ENCODE results near the gene EXOG.

Gene EXOG

DNA sequence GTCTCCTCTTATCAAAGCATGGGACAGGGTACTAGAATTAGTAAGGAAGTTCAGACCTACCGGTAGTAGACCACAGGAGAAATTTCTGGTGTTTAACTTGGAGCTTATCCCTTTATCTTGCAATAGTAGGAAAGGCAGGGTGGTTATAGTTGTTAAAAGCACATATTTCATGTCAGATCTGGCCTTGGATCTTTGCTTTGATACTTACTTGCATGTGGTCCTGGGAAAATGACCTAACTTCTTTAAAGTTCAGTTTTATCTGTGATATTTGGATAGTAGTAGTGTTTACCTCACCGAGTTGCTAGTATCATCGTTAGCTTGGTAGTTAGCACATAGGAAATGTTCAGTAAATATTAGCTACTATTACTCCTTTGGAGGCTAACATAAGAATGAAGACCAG is 15.4 kb downstream of the EXOG start:
- DNase-seq: no peak

DNA sequence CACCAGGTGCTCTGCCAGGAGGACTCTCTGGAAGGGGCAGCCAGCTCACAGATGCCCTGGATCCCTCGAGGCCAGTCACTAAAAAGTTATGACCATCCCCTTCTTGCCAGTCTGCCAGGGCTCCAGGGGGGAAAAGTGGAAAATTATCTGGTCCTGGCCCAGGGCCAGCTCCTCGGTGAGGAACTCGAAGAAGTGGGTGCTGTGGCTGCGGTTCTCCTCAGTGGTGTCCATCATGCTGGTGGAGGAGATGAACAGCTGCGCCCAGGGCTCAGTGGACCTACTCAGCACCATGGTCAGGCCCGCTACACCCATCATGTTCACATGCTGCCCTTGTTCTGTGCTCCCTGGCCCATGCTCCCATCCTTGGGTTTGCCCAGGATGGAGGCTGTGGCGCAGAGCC is 19.2 kb downstream of the EXOG start:
- DNase-seq: no peak

DNA sequence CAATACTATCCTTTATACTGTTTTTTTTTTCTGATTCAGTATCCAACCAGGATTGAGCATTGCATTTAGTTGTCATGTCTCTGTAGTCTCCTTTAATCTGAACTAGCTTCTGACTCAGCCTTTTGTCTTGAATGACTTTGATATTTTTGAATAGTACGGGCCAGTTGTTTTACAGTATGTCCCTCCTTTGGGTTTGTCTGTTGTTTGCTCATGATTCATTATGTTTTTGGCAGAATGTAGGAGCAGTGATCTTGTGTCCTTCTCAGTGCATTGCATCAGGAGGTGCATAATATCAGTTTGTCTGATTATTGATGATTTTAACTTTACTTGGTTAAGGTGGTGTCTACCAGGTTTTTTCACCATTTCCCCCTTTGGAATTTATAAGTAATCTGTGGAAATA is 20.5 kb downstream of the EXOG start:
- no peak for DNase-seq

DNA sequence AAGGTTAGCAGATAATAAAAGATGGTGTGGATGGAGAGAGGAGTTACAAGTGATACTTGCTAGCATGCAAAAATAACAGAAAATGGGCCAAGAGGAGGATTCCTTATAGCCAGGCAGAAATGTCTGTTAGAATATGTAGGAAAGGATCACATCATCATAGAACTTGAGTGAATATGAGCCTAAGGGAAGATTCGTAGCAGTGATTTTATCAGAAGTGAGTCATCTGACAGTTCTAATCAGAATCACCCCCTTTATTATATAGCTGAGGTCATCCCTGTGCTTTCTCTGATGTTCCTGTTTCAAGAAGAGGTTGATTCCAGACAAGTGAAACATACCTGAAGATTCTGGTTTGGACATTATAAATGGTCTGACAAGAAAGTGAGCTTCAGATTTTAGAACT is 22.9 kb downstream of the EXOG start:
- peak; percentile 39 for DNase-seq

DNA sequence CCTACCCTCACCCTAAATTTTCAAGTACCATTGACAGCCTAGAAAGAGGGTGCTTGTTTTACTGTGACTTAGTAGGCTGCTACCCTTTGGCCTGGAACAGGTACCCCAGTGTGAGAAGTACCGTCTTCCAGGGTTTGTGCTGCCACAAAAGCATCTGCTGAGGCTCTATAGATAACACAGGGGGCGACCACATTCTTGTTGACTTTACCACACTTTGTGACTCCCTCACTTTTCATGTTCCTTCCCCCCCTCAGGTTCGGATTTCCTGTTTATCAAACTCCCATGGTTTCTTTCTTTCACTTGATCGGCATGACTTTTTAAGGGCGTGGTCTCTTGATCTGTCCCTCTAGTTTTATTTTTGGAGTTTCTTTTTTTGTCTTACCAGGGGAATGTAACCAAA is 23.5 kb downstream of the EXOG start:
- DNase-seq: no peak

DNA sequence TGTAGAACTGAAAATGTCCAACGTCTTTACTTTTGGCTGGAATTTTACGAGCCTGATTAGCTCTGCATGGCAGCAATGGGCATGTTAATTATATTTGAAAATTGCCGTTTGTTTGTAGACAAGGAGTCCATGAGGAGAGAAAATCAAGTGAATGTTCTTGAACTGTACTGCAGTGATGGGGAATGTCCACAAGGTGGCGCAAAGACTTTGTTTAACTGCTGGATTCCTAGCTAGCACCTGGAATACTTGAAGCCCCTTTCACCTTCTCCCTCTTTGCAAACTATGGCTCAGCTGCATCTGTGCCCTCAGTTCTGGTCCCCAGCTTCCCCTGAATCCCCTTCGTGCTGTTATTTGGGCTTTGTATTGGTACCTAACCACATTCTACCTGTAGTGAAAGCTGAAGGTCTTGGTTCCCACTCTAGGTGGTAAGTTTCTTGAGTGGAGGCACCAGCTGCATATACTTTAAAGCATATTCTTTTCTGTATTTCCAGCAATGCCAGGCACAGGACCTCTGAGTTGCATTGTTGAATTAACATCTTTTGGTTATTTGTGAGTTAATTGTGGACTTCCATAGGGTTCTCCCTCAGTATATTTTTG is 25.3 kb downstream of the EXOG start:
- peak; percentile 91 for DNase-seq

DNA sequence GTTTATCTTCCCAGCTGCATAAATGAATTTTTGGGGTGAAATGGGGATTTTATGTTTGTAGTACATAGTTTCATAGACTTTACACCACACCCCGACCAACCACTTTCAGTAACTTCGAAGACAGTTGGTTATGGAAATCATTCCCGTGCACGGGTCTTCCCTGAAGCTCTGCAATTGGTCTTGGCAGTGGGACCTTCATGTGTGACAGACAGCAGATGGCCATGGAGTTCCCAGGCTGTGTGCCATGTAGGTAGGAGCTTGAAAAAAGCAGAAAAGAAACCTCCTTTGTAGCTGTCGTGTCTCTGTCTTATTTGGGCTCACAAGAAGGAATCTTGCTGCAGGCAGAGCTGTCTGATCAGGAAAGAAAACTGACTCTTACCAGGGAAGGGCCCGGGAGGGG is 25.9 kb downstream of the EXOG start:
- DNase-seq: no peak

DNA sequence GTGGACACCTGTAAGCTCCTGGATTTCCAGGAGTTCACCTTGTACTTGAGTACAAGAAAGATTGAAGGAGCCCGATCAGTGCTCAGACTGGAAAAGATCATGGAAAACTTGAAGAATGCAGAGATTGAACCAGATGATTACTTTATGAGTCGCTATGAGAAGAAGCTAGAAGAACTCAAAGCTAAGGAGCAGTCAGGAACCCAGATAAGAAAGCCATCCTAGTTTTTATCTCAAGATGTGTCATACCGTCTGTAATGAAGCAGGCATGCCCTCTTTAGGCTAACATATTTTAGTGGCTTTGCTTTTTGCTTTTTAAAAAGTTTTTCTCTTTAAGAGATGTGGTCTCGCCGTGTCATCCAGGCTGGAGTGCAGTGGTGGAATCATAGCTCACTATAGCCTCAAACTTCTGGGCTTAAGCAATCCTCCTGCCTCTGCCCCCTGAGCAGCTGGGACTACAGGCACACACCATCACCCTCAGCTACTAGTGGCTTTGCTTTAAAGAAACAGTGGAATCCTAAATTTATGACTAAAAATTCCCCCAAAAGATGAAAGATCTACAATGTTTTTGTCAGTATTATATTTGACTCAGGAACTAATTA is 28.1 kb downstream of the EXOG start:
- no peak for DNase-seq

DNA sequence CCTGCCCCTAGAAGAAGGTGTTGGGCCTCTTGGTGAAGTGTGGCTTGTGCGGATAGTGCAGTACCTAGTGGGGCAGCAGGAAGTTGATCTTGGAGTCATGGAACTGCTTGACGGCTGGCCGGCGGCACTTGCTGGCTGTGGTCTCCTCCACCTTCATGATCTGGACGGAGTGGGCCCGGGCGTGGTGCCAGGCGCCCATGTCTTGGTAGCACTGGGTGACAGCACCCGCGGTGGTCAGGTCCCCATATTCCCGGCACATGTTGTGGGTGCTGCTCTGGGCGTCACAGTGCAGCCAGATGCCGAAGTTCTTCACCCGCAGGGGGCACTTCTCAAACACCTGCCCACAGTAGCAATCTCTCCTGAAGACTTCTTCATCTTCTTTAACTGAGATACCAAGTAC is 30.7 kb downstream of the EXOG start:
- DNase-seq: no peak

DNA sequence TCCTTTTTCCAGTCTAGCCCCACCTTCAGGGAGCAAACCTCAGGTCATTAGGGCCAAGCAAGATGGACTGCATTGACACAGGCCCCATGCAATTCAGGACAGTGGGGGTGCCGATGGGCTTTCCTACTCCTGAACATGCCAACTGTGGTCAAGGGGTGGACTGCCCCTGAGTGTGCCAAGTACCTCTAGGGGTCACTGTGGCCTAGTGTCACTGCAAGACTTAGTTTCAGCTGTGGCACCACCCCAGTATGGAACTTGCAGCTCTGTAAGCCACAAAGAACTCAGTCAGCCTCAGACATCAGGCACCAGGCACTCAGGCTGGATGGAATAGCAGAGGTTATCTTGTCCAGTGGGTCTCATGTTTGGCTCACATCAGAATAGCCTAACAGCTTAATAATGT is 32.3 kb downstream of the EXOG start:
- DNase-seq: no peak

DNA sequence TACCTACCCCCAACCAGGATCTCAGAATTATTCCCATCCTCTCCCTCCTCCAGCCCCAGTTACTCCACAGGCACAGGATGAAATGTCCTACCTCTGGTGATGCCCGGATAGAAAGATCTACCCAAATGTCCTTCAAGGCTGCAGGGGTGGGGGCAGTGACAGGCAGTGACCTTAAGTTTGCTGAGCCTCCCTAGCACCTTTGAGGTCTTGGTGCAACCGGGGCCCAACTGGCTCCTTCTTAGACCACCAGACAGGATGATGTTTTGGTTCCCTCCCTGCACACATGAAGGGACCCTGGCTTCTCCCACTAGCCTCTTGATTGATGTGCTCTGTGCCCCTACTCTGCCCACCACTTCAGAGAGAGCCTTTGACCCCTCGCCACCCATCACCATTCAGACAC is 36.4 kb downstream of the EXOG start:
- DNase-seq: no peak

DNA sequence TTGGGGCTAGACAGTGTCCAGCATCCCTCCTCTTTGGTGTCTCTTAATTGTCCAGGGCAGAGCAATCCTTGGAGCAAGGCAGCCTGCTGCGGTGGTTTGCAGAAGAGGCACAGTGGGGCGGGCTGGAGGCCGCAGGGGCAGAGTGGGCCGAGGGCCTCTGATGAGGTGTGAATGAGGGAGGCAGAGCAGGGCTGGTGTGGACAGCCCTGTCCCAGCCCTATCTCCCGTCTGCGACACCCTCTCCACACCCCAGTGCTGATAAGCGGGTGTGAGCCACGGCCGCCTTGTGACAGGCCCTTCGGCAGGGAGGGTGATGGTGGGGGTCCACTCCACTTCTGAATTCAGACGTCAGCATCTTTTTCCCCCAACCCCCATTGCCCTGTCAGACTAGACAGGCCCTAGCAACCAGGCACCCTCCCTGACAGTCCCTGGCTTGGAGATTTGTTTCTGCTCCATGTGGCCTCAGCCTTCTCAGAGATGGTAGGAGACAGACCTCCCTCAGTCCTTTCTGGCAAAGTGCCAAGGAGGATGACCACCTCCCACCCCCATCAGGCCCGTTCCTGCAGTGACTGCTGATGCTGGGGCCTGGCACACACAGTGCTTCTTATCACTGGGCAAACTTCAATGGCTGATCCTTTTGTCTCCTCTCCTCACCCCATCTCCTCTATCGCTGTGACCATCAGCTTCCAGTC is 37.3 kb downstream of the EXOG start:
- DNase-seq: no peak

DNA sequence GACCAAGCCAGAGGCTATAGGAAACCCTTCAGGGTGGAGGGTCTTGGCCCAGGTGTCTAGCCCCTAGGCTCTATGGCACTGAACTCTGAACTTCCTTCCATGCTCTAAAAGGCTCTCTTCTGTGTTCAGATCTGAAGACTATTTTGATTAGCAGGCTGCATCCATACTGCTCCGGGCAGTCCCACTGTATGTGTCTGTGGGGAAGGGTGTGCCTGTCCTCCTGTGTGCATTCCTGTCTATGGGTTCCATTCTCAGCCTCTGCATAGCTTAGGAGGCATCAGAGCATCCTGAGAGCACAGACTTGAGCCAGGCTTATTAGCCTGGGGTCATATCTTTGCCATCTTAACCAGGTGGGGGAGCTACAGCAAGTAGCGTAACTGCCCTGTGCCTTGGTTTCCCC is 38.0 kb downstream of the EXOG start:
- no peak for DNase-seq

DNA sequence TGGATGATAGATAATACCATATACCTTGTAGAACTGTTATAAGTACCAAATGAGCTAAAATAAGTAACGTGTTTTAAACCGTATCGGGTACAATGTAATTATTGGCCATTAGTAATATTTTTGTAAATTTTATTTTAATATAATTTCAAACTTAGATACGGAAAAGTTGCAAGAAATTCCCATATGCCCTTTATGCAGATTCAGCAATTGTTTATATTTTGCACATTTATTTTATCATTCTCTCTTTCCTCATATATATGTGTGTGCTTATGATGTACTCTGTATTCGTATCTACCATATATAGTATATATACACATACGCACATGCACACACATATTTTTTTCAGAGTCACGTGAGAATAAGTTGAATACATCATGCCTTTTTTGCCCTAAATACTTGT is 38.5 kb downstream of the EXOG start:
- DNase-seq: no peak

DNA sequence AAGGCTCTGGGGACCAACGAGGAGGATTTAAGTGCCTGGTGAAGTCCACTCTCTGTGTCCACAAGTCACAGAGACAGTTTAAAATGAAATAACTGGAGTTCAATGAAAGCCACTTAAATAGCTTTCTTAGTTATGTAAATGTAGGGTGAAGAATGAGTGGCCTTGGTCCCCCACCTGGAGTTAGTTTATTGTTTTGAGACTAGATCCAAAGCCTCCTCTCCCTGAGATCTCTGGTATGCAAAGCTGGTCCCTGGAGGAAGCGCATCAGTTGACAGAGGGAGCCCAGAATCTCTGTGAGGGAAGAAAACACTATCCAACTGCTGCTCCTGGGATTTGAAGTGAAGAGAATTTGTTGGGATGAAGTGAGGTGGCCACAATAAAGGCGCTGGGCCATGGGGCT is 40.5 kb downstream of the EXOG start:
- no peak for DNase-seq

DNA sequence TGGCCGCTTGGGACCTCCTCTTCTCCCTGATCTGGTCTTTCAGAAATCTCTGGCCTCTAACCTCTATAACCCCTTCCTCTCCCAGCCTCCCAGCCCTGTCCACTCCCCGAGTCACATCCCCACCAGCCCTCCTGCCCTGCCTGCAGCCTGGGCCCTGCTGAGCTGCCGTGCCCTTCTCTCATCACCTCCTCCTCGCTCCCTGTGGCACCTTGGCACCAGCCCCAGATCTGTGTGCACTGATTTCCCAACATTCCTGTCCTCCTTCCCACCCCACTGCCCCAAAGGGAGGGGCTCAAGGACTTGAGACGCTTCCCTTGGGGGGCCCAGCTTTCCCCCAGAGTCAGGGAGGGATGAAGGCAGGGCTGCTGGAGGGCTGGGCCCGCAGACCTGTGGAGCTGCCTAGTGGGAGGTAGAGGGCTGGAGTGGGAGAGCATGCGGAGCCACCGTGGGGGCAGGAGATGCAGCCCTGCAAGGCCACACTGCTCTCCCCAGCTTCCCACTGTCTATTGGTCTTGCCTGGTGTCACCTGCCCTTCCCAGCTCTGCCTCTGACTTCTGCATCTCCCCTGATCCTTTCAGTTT is 42.7 kb downstream of the EXOG start:
- no peak for DNase-seq

DNA sequence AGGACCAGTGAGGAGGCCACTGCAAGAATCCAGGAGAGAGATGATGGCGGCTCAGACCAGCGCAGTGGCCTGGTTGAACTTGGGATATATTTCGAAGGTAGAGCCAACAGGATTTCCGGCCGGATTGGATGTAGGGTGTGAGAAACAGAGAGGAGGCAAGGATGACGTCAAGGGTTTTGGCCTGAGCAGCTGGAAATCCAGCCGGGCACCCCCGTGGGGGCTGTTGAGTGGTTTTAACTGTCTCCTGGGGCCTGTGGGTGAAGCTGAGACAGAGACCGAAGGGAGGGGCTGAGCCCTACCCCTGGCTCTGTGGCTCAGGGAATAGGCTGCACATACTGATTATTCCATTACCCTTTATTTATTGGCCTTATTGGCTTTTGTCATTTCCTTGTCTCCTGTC is 45.7 kb downstream of the EXOG start:
- peak; percentile 18 for DNase-seq

DNA sequence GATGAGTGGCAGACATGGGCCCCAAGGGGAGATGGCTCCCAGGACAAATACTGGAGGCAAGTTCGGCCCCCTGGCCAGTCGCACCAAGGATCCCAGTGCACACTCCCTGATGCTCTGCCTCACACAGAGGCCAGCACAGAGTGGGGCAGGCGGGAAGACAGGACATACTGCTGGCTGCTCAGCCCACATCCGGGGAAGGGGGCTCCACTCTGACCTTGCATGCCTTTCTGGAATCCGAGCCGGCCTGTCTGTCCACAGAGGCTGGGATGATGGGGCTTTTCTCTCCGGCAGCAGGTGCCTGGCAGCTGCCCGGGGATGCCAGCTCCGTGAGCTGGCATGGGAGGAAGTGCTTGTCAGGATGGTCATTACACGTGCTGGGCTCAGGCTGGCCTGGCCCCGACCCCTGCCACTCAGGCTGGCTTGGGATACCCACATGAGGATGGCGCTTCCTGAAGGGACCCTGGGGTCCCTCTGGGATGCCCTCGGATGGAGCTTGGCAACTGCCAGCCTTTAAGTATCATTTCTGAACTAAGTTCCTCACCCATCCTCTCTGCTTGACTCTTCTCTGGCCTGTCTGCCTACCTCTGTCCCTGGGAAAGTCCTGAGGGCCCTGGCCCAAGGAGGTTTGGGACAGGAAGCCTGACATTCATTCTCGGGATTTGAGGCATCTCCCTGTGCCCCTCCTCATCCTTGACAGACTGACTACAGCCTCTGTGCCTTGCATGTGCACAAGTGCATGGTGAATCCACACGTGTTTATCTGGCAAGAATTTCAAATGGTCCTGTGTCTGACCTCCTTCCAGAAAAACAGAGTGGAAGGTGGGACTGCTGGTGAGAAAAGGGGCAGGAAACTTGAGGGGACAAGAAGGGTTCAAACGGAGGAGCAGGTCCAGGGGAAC is 46.5 kb downstream of the EXOG start:
- DNase-seq: no peak

DNA sequence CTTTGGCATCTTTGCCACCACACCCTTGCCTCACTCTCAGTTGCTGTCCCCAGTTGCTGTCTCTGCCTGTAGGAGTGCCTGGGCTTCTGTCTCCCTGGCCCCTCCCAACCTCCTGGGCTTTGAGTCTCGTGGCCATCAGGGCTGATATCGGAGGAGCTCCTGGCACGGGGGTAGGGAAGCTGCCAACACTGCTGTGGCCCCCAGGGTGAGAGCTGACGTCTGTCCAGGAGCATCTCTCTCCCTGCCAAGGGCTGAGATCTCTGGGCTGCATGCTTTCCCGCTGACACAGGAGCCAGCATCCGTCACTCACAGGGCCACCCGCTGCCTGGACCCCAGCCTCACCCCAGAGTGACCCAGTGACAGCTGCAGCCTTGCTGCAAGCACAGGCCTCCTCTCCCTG is 47.4 kb downstream of the EXOG start:
- no peak for DNase-seq

DNA sequence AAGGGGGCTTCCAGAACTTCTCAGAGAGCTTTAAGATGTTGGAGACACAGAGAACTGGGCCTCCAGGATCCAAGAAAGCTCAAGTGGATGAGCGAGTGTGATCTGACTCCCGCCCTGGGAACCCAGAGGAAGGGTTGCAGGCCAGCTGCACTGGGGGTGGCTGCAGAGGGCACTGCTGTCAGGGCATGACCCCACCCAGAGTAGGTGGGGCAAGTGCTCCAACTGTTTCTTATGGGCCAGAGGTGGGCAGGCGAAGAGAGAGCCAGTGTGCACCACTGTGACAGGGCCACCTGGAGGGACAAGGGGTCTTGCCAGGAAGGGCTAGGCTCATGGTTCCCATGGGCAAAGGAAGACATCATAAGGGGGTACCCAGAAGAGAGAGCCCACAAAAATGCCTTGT is 48.8 kb downstream of the EXOG start:
- DNase-seq: no peak

DNA sequence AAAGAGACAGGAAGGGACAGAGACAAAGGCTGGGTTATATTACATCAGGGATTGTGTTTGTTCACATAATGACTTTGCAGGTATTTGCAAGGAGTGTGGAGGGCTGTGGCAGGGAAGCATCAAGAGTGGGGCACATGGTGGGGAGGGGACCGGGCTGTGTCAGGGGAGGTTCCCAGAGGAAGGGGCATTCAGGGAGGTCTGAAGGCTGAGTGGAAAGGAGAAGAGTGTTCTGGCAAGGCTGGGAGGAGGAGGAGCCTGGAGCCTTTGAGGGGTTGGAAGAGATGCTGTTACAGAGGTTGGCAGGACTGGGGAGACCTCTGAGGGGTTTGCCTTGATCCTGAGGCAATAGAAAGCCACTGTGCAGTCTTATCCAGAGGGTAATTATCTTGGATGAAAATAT is 49.4 kb downstream of the EXOG start:
- no peak for DNase-seq

DNA sequence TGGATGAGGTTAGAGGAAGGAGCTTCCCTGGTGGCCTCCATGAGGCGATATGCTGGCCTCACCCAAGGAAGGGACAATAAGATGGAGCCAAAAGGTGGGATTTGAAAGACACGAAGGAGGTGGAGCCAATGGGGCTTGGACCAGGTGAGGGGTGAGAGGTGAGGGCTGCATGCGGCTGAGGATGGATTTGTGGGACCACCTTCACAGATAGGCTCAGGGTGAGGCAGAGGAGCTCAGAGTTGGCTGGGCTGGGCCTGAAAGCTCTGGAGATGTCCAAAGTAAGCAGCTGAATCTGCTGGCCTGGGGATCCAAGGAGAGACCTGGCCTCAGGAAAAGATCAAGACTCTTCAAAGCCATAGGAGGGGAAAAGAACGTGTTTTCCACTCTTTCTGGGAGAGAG is 49.8 kb downstream of the EXOG start:
- DNase-seq: no peak

DNA sequence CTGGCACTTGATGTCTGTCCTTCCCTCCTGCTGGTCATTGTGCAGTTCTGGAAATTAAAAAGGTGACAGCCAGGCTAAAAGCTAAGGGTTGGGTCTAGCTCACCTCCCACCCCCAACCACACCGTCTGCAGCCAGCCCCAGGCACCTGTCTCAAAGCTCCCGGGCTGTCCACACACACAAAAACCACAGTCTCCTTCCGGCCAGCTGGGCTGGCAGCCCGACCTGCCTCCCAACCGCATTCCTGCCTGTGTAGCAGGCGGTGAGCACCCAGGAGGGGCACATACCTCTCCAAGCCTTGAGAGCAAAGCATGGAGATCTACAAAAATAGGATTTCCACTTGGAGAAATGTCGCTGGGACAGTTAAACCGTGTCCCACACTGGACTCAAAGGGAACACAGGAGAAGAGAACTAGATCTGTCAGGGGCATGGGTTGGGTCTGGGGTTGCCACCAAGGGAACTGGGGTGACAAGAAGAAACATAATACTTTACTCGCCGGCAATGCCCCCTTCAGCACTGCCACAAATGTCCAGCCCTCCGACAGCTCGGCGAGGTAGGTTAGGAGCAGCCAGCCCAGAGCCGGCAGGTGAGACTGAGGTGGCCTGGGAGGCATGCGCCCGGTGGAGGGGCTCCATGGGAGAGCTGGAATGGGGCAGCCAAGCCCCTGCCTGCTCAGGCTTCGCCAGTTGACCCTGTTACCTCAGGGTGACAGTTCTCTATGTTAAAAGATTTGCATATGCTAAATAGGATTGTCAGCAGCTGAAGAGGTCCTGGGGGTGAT is 52.2 kb downstream of the EXOG start:
- no peak for DNase-seq

All from eye (tissue), 1 donor.